ENCODE data around the gene SPATA19.

The SPATA19 gene

DNA sequence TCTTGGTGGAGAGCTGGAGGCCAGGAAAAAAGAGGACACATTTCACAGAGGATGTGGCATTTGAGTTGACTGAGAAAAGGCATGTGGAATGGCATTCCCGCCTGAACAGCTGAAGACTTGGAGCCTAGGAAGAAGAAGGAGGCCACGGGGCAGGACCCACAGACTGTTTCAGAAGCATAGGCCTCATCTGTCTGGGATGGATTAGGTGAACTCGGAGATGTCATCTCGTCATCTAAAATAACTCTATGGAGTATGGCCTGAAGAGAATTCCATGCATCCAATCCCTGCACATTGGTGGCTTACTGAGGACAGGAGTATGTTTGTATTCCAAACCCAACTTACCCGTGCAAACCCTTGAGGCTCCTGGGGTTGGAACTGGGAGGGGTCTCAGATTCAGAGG is 16.4 kb downstream of the SPATA19 start:
- Histone ChIP-seq H3K4me3 (ENCODE audit: low read length, poor library complexity, severe bottlenecking) (no peak overlapping the region), H3K4me1 (ENCODE audit: insufficient read depth, low read length, poor library complexity, severe bottlenecking) (no peaks in the 10 kb centered on the region), H3K9me3 (ENCODE audit: insufficient read depth, low read depth, low read length) (peaks cover 6% of the 10 kb centered on the region; the same call in 1 of the 2 replicates), H3F3A (ENCODE audit: low read depth) (no peaks in the 10 kb centered on the region), H3K9ac (ENCODE audit: low read depth, low read length, poor library complexity, severe bottlenecking) (no peak overlapping the region), H3K9me2 (replicated peaks; ENCODE audit: low read depth, low read length) (no peaks in the 10 kb centered on the region), H3K4me2 (ENCODE audit: low read depth, low read length, poor library complexity, severe bottlenecking) (no peak overlapping the region), H3K36me3 (ENCODE audit: insufficient read depth, low read length) (no peaks in the 10 kb centered on the region), H3K79me2 (ENCODE audit: insufficient read depth, low read length) (no peaks in the 10 kb centered on the region), H2AFZ (ENCODE audit: low read length) (no peak overlapping the region), H3K27me3 (ENCODE audit: insufficient read depth, low read length, poor library complexity, severe bottlenecking) (no peaks in the 10 kb centered on the region), H4K20me1 (ENCODE audit: insufficient read depth, low read length, poor library complexity, severe bottlenecking) (no peaks in the 10 kb centered on the region)
- TF ChIP-seq, protein P1, sequence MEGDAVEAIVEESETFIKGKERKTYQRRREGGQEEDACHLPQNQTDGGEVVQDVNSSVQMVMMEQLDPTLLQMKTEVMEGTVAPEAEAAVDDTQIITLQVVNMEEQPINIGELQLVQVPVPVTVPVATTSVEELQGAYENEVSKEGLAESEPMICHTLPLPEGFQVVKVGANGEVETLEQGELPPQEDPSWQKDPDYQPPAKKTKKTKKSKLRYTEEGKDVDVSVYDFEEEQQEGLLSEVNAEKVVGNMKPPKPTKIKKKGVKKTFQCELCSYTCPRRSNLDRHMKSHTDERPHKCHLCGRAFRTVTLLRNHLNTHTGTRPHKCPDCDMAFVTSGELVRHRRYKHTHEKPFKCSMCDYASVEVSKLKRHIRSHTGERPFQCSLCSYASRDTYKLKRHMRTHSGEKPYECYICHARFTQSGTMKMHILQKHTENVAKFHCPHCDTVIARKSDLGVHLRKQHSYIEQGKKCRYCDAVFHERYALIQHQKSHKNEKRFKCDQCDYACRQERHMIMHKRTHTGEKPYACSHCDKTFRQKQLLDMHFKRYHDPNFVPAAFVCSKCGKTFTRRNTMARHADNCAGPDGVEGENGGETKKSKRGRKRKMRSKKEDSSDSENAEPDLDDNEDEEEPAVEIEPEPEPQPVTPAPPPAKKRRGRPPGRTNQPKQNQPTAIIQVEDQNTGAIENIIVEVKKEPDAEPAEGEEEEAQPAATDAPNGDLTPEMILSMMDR (conservative IDR thresholded peaks at IDR 0.05; ENCODE audit: low read length), result no peak
- TF ChIP-seq EZH2phosphoT487 (IDR thresholded peaks at IDR 0.05; ENCODE audit: borderline replicate concordance), result no peak

DNA sequence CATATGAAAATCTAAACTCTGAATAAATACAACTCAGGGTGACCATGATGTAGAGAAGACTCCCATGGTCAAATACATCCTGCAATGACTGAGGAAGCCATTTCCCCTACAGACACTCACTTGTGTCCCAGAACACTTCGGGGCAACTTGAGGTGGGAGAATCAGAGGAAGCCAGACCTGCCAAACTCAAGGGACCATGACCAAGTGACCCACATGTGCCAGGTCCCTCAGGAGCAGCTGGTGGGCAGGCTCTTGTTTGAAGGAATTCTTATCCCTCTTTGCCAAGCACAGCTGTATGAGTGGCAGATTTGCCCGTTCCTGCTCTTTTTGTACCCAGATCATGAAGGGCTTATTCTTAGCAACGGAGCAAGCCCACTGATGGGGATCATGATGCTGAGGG is 17.8 kb downstream of the SPATA19 start:
- Histone ChIP-seq H3K36me3 (ENCODE audit: insufficient read depth, low read length) (no peaks in the 10 kb centered on the region), H2AFZ (ENCODE audit: low read length) (no peak overlapping the region), H3K9me3 (ENCODE audit: insufficient read depth, low read depth, low read length) (peaks cover 6% of the 10 kb centered on the region; the same call in 1 of the 2 replicates), H3K9me2 (replicated peaks; ENCODE audit: low read depth, low read length) (no peaks in the 10 kb centered on the region), H3K4me2 (ENCODE audit: low read depth, low read length, poor library complexity, severe bottlenecking) (no peak overlapping the region), H4K20me1 (ENCODE audit: insufficient read depth, low read length, poor library complexity, severe bottlenecking) (no peaks in the 10 kb centered on the region), H3K9ac (ENCODE audit: low read depth, low read length, poor library complexity, severe bottlenecking) (no peak overlapping the region), H3K4me1 (ENCODE audit: insufficient read depth, low read length, poor library complexity, severe bottlenecking) (no peaks in the 10 kb centered on the region), H3K4me3 (ENCODE audit: low read length, poor library complexity, severe bottlenecking) (no peak overlapping the region), H3F3A (ENCODE audit: low read depth) (no peaks in the 10 kb centered on the region), H3K27me3 (ENCODE audit: insufficient read depth, low read length, poor library complexity, severe bottlenecking) (no peaks in the 10 kb centered on the region), H3K79me2 (ENCODE audit: insufficient read depth, low read length) (no peaks in the 10 kb centered on the region)
- TF ChIP-seq EZH2phosphoT487 (IDR thresholded peaks at IDR 0.05; ENCODE audit: borderline replicate concordance), result no peak
- TF ChIP-seq, protein P1 (conservative IDR thresholded peaks at IDR 0.05; ENCODE audit: low read length), result no peak

DNA sequence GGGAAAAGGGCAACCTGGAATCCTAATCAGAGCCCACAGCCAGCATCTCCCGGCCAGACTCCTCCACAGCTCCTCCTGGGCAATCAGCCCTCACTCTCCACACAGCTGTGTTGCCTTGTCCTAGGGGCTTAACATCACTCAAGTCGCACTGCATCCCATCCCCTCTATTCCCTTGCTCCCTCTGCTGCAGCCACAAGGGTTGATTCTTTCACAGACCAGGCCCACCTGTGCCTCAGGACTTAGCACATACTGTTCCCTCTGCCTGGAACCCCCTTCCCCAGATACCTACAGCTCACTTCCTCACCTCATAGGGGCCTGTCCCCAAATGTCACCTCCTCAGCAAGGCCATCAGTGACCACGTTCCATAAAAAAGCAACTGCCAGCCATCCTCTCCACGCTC is 18.4 kb downstream of the SPATA19 start:
- Histone ChIP-seq H4K20me1 (ENCODE audit: insufficient read depth, low read length, poor library complexity, severe bottlenecking) (no peaks in the 10 kb centered on the region), H2AFZ (ENCODE audit: low read length) (no peak overlapping the region), H3K9ac (ENCODE audit: low read depth, low read length, poor library complexity, severe bottlenecking) (no peak overlapping the region), H3K9me2 (replicated peaks; ENCODE audit: low read depth, low read length) (no peaks in the 10 kb centered on the region), H3K4me3 (ENCODE audit: low read length, poor library complexity, severe bottlenecking) (no peak overlapping the region), H3K79me2 (ENCODE audit: insufficient read depth, low read length) (no peaks in the 10 kb centered on the region), H3K36me3 (ENCODE audit: insufficient read depth, low read length) (no peaks in the 10 kb centered on the region), H3K4me2 (ENCODE audit: low read depth, low read length, poor library complexity, severe bottlenecking) (no peak overlapping the region), H3K9me3 (ENCODE audit: insufficient read depth, low read depth, low read length) (peaks cover 6% of the 10 kb centered on the region; the same call in 1 of the 2 replicates), H3F3A (ENCODE audit: low read depth) (no peaks in the 10 kb centered on the region), H3K4me1 (ENCODE audit: insufficient read depth, low read length, poor library complexity, severe bottlenecking) (no peaks in the 10 kb centered on the region), H3K27me3 (ENCODE audit: insufficient read depth, low read length, poor library complexity, severe bottlenecking) (no peaks in the 10 kb centered on the region)
- TF ChIP-seq, protein P1 (conservative IDR thresholded peaks at IDR 0.05; ENCODE audit: low read length), result no peak
- no peak for TF ChIP-seq EZH2phosphoT487 (IDR thresholded peaks at IDR 0.05; ENCODE audit: borderline replicate concordance)
